Lower lobe of right lung (tissue), 2 donors: Measurements from ENCODE around the gene TEX14. TPM values are rescaled to one million over a fixed set of nuclear protein-coding genes. Genes with fewer than 3 reads are reported as not detected.

Experiments
- ATAC-seq, 2 donors: fragments of 200-7000 bp; cut with Tn5 transposase; one replicate each; pipeline ENCODE4 v1.9.1; 2020 to 2022; ENCODE audit warnings: mild to moderate bottlenecking in 2 of 2, moderate library complexity in 2 of 2
- DNase-seq: peaks from one replicate; pipeline ENCODE4 v3.0.0-alpha.2; 2020
- H3K27ac ChIP-seq: fragments of 200-600 bp; one replicate; pipeline ENCODE4 v1.8.0; 2022
- H3K27me3 ChIP-seq: fragments of 200-600 bp; one replicate; pipeline ENCODE4 v1.8.0; 2022; ENCODE audit warnings: low read depth
- H3K36me3 ChIP-seq: fragments of 200-600 bp; one replicate; pipeline ENCODE4 v1.8.0; 2022; ENCODE audit warnings: mild to moderate bottlenecking
- H3K4me1 ChIP-seq: fragments of 200-600 bp; one replicate; pipeline ENCODE4 v1.8.0; 2022
- H3K4me3 ChIP-seq: fragments of 200-600 bp; one replicate; pipeline ENCODE4 v1.8.0; 2022; ENCODE audit warnings: mild to moderate bottlenecking
- H3K9me3 ChIP-seq: fragments of 200-600 bp; one replicate; pipeline ENCODE4 v1.8.0; 2022
- intact Hi-C: fragments of 100-400 bp; cut with DNase I; formaldehyde crosslinking; loops from one replicate; pipeline ENCODE4 v1.11.0; 2022
- total RNA-seq: library from RNA; stranded (reverse); fragmentation: NEBNext Ultra II Directional; extraction: Animal tissue kit (Norgen Biotek cat#: 25700); gene quantifications from one replicate; pipeline ENCODE4 v1.2.1, GENCODE V29; 2021
- TF ChIP-seq, protein P1 (sequence below): fragments of 200-600 bp; IDR thresholded peaks from one replicate; pipeline ENCODE4 v1.8.0; 2022; ENCODE audit warnings: antibody characterized with exemption, mild to moderate bottlenecking
- donor health status: DM: no; HTN: yes; CAD: no; lungs with severe emphysema.

TEX14 gene
- total RNA-seq, 1 donor from 2014 or later = 6.8 TPM

DNA sequence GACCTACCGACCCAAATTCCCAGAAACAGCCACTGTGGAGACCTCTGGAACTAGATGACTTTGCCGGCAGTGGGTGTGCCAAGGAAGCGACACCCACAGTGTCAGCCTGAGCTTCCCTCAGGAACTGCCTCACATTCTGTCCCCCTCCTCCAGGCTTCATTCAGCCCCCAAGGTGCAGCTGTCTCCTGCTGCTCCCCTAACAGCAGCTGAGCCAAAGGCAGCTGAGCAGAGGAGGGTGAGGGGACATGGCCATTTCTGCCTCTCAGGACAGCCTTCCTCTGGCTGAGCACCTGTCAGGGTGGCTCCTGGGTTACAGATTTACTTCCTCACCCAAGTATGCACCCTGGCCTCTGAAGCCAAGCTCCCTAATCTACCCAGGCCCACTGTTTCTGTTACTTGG, 155.3 kb downstream of the TEX14 start:
- ATAC-seq = no peak
- Histone ChIP-seq H3K4me3 (no peak overlapping the region), H3K4me1 (peaks cover 13% of the 10 kb centered on the region), H3K27me3 (no peaks in the 10 kb centered on the region), H3K27ac (no peak overlapping the region), H3K36me3 (no peaks in the 10 kb centered on the region), H3K9me3 (no peaks in the 10 kb centered on the region)
- intact Hi-C loops = no loop called here
- DNase-seq = no peak
- TF ChIP-seq, protein P1, sequence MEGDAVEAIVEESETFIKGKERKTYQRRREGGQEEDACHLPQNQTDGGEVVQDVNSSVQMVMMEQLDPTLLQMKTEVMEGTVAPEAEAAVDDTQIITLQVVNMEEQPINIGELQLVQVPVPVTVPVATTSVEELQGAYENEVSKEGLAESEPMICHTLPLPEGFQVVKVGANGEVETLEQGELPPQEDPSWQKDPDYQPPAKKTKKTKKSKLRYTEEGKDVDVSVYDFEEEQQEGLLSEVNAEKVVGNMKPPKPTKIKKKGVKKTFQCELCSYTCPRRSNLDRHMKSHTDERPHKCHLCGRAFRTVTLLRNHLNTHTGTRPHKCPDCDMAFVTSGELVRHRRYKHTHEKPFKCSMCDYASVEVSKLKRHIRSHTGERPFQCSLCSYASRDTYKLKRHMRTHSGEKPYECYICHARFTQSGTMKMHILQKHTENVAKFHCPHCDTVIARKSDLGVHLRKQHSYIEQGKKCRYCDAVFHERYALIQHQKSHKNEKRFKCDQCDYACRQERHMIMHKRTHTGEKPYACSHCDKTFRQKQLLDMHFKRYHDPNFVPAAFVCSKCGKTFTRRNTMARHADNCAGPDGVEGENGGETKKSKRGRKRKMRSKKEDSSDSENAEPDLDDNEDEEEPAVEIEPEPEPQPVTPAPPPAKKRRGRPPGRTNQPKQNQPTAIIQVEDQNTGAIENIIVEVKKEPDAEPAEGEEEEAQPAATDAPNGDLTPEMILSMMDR = no peak

DNA sequence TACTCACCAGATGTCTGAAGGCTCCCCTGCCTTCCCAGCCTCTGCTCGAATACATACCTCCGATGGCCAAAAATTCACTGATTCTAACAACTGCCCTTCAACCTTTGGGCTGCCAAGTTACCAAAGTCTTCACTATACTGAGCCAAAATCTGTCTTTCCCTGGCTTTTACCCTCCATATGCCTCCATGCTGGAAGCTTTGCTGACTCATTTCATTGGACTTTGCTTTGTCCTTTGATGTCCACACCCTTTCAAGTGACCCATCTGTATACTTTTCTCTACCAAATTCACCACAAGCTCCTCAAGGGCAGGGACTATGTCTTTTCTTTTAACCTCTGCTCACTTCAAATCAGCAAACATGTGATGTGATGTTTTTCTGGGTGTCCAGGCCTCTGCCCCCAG, 156.4 kb downstream of the TEX14 start:
- no peak for ATAC-seq
- intact Hi-C loops = no loop called here
- H3K27me3 ChIP-seq = no peaks in the 10 kb centered on the region

DNA sequence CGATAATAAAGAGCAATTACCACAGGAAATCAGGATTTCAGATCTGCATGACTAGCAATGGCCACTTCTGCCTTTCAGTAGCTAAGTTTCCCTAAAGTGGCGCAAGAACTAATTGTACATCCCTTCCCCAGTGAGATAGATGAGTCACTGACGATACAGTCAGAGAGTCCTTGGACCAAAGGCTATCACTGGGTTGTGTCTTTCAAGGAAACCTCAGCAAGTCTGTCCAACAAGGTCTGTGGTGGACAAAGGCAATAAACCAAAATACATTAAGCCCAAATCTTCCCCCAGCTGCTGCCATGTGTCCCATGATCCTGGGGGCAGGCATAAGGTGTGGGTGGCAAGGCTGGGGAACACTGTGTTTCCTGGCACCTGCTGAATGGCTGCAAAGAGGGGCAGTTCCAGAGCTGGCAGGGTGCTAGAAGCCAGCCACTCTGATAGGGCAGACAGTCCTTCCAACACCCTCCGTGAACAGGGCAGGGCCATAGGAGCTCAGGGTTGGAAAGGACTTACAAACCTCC, 156.9 kb downstream of the TEX14 start:
- intact Hi-C loops = no loop called here
- H3K27ac ChIP-seq = no peak overlapping the region
- ATAC-seq (peak; percentile 20 to 47), DNase-seq (no peak)
- no peak overlapping the region for H3K4me3 ChIP-seq
- no peaks in the 10 kb centered on the region for H3K27me3 ChIP-seq
- TF ChIP-seq, protein P1 = no peak
- peaks cover 25% of the 10 kb centered on the region for H3K4me1 ChIP-seq
- no peaks in the 10 kb centered on the region for H3K9me3 ChIP-seq
- H3K36me3 ChIP-seq = no peaks in the 10 kb centered on the region

More for the DNA sequence above, 156.4 kb downstream of the TEX14 start:
- DNase-seq = no peak
- H3K4me1 ChIP-seq = peaks cover 24% of the 10 kb centered on the region
- H3K36me3 ChIP-seq = no peaks in the 10 kb centered on the region
- H3K9me3 ChIP-seq = no peaks in the 10 kb centered on the region
- H3K27ac ChIP-seq = no peak overlapping the region
- TF ChIP-seq, protein P1 = no peak
- H3K4me3 ChIP-seq = no peak overlapping the region

DNA sequence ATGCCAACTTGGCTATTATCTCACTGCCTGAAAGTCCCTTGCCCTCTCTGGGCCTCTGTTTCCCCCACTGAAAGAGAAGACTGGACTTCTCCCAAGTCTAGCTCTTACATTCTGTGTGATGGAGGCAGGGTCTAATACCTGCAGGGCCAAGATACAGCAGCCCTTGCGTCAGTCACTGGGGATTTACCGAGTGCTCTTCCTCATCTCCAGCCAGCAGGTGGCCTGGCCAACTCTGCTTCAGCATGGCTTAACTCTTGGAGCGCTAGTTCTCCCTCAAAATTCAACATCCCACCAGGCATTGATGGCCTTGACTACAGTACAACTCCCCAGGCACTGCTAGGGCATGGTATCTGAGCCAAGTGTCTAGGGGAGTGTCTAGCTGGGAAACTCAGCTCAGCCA, 157.5 kb downstream of the TEX14 start:
- H3K36me3 ChIP-seq = no peaks in the 10 kb centered on the region
- no peak for ATAC-seq
- TF ChIP-seq, protein P1 = no peak
- peaks cover 25% of the 10 kb centered on the region for H3K4me1 ChIP-seq
- no peaks in the 10 kb centered on the region for H3K9me3 ChIP-seq
- H3K27me3 ChIP-seq = no peaks in the 10 kb centered on the region
- intact Hi-C loops = no loop called here
- no peak overlapping the region for H3K4me3 ChIP-seq
- no peak for DNase-seq
- H3K27ac ChIP-seq = no peak overlapping the region

DNA sequence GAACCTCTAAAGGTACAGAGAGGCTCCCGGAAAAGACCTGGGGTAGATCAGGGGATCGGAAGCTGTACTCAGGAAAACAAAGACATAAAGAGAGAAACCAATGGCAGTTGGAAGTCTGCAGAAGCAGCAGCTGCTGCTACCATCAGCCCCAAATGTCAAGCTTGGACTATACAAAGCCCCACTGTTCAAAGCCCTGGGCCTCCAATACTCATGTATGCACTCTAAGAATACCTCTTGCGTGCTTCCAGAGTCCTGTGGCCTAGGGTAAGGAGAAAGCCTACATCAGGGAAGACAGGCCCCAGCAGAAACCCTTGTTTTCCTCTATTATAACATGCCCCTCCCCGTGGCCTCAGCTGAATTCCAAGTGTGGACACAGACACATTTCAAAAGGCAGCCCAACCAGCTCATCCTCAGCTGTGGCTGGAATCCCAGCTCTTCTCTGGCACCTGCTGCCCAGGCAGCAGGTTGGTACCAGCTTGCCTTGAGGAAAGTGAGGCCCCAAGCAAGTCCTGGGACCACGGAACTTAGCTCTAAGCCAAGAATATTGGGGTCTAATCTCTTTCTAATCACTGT, 158.1 kb downstream of the TEX14 start:
- H3K27ac ChIP-seq = no peak overlapping the region
- TF ChIP-seq, protein P1 = no peak
- no peak overlapping the region for H3K4me3 ChIP-seq
- intact Hi-C loops = no loop called here
- H3K9me3 ChIP-seq = no peaks in the 10 kb centered on the region
- H3K4me1 ChIP-seq = peaks cover 25% of the 10 kb centered on the region
- DNase-seq (no peak), ATAC-seq (no peak)
- no peaks in the 10 kb centered on the region for H3K36me3 ChIP-seq
- H3K27me3 ChIP-seq = no peaks in the 10 kb centered on the region
